Cardiac septum (tissue), 1 donor: ENCODE data around the gene TUBB4B. TPM values are rescaled to one million over a fixed set of nuclear protein-coding genes. Genes with fewer than 3 reads are reported as not detected.
A peak's percentile ranks its signal among the peaks of the same experiment; 100 is the strongest.

Experiments used
- DNase-seq: peaks from one replicate; pipeline ENCODE4 v3.0.0-alpha.2; 2020; ENCODE audit warnings: low spot score
- intact Hi-C: fragments of 100-400 bp; cut with DNase I; formaldehyde crosslinking; loops from one replicate; pipeline ENCODE4 v1.14.0; 2022
- total RNA-seq: library from RNA; stranded (reverse); fragmentation: NEBNext Ultra II Directional; extraction: Animal tissue kit (Norgen Biotek cat#: 25700); gene quantifications from one replicate; pipeline ENCODE4 v1.2.1, GENCODE V29; 2021
- donor health status: DM: no; HTN: no; CAD: no.

Gene TUBB4B
- total RNA-seq, 1 donor from 2014 or later, result 304 TPM

DNA sequence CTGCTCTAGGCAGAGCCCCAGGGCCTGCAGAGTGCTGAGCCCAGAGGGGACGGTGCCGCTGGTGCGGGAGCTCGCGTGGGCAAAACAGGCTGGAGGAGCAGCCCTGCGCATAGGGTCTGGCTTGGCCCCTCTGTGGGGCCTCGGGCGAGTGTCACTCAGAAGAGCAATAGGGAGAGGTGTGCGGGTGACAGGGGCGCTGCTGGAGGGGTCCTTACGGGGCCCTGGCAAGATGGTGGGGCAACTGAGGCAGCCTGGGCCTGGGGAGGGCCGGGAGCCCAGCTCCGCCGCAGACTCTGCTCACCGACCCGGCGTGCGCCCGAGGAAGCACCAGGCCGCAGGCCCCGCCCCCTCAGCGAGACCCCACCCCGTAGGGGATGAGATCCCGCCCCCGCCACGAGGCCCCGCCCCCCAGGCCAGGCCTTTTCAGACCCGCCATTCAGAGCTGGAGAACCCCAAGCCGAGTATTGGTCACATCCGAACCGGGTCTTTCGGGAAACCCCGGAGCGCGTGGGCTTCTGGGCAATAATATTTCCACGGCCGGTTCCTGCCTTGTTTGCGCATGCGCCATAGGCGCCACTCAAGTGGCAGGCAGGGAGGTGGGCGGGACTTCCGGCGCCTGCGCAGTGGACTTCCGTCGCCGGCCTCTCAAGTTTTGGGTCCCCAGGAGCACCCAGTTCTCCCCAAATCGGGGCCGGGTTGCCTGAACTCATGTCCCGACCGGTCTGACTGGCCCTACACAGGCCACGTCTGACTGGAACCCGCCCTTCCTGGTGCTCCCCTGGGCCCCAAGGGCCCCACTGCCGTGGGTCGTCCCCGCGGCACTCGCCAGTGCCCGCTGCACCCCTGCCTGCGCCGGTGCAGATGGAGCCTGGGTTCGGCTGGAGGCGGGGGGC lies 17.8 kb upstream of the TUBB4B start:
- intact Hi-C loops, result loop anchor here (1.0 to 2.0 kb wide), 3 partner anchors 23 to 35 kb away; partner anchors contain the start of genes ANAPC2, NELFB, SSNA1 and TPRN
- peak; percentile 97 for DNase-seq

DNA sequence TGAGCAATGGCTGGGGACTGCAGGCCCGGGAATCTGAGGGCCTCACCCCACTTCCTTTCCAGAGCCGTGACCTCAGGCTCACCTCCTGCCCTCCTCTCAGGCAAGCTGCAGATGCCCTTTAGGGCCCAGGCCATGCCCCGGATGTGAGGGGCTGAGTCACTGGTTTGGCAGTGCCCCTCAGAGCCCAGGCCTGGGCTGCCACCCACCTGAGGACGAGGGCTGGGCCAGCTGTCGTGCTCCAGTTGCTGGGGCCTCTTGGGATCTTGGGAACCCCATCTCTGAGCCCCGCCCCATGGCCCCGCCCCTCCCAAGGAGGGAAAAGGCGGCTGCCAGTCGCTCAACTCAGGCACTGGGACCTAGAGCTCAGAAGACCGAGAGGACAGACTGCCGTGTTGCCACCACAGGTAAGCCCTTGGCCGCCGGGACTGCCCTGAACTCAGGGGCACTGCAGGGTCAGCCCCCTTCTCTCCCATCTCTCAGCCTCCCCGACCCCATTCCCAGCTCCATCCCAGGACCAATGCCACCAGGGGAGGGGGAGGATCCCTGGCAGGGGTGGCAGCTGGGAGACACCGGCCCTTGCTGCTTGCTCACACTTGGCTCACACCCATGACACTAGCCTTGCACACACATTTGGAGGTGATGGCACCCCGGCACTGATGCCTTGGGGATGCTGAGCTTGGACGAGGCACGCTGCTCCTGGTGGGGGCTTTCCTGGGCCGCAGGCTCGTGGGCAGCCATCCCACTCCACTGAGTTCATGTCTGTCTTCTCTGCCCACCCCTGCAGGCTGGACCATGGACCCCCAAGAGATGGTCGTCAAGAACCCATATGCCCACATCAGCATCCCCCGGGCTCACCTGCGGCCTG lies 16.0 kb upstream of the TUBB4B start, which contains the start of gene CYSRT1:
TSS of gene CYSRT1 (plus strand) at position 345 of the 865 bp plus-strand sequence. CDS start at position 793, 448 bp downstream.
- DNase-seq, result peak; percentile 72
- intact Hi-C loops, result loop anchor here (2.0 kb wide), 1 partner anchor 14 kb away; no protein-coding TSS in a partner anchor

DNA sequence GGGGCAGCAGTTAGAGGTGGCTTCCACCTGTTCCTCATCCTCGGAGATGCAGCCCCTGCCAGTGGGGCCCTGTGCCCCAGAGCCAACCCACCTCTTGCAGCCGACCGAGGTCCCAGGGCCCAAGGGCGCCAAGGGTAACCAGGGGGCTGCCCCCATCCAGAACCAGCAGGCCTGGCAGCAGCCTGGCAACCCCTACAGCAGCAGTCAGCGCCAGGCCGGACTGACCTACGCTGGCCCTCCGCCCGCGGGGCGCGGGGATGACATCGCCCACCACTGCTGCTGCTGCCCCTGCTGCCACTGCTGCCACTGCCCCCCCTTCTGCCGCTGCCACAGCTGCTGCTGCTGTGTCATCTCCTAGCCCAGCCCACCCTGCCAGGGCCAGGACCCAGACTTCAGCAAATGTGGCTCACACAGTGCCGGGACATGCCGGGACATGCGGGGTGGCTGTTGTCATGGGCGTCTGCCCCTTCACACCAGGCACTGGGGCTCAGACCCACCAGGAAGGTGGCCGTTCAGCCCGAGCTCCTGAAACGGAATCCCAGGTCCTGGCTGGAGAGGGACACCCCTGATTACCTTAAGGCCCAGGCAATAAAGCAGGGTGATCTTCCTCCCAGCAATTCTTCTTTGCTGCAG lies 15.3 kb upstream of the TUBB4B start:
- intact Hi-C loops, result loop anchor here (2.0 kb wide), 1 partner anchor 13 kb away; no protein-coding TSS in a partner anchor
- DNase-seq, result no peak

DNA sequence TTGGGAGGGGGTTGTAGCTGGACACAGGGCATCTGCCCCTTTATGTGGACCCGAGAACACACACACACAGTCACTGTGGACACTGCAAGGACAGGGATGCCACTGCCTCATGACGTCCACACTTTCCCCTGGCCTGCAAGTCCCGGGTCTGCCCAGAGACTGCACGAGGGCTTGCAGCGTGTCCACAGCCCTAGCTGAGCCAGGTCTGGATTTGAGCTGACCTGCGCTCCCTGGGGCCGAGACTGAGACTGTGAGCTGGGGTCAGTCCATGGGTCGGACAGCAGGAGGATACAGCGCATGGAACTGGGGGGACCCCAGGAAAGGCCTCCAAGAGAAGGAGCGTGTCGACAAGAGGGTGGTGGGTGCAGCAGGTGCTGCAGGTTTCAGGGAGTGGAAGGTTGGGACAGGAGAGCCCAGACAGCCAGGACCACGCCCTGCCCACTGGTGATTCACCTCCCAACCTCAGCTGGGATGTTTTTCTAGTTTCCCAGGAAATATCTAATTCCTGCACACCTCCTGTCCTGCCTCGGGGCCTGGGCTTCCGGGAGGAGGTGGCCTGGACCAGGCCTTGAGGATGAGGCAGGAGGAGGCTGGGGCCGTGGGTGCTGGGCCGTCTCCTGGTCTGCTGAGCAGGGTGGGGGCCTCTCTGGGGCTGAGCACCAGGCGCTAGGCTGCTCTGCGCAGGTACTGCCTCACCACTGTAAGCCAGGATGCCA lies 14.6 kb upstream of the TUBB4B start:
- intact Hi-C loops, result loop anchor here (1.0 kb wide), 1 partner anchor 105 kb away; no protein-coding TSS in a partner anchor
- DNase-seq, result no peak

DNA sequence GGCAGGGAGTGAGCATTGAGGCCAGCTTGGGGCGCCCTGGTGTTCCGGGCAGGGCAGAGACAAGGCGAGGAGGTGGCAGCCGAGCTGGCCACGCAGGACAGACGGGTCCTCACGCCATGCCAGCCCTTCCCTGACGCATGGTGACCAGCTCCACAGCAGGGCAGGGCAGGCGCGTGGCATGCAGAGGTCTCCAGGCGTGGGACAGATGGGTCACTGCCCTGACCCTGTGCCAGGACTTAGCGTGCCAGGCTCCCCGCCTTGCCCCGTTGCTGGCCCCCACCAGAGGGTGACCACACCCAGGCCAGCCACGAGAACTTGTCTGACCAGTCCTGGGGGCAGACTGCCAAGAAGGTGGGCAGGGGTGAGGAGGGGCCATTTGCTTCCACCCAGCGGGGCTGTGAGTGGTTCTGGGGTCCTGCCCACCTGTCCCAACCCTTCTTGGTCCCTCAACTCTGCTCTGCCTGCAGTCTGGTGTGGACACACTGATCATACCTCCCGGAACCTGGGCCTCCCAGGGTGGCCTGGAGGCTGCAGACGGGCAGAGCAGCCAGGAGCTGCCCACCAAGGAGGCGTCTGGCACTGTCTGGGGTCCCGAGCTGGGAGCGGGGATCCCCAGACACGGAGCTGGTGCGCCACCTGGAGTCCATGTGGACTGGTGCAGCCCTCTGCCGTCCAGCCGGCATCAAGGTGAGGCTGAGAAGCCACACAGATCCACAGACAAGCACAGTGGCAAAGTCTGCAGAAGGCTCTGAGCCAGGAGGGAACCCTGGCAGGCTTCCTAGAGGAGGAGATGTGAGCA lies 13.8 kb upstream of the TUBB4B start, which contains the start of gene RNF224:
TSS of gene RNF224 (plus strand) at position 449 of the 799 bp plus-strand sequence. CDS start 834 bp downstream, outside the sequence.
- peak; percentile 90 for DNase-seq
- intact Hi-C loops, result loop anchor here (1.0 kb wide), 1 partner anchor 106 kb away; no protein-coding TSS in a partner anchor

DNA sequence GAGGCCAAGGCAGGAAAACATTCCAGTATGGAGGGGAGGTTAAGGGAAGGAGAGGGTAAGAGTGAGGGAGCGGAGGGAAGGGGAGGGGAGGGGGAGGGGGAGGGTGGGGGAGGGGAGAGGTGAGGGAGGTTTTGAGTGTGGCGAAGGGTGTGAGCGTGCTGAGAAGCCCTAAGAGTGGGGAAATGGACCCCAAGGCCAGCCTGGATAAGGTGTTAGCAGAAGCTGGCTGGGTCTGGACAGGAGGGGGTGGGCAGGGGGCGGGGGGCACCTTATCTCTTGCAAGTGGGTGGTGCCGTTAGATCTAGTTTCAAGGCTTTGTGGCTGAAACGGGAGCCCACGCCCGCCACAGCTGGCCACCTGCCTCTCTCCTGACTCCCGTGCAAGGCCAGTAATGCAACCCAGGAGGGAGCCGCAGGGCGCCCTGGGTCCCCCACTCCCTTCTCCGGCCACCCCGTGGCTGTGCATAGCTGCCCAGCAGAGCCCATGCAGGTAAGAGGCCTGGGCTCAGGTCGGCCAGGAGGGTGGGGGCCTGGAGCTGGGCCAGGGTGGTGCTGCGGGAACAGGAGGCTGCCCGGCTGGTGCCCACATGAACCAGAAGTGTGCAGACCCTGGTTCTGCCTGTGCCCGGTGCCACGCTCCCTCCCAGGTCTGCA lies 13.1 kb upstream of the TUBB4B start:
- intact Hi-C loops, result loop anchor here (1.0 kb wide), 1 partner anchor 107 kb away; no protein-coding TSS in a partner anchor
- DNase-seq, result no peak

DNA sequence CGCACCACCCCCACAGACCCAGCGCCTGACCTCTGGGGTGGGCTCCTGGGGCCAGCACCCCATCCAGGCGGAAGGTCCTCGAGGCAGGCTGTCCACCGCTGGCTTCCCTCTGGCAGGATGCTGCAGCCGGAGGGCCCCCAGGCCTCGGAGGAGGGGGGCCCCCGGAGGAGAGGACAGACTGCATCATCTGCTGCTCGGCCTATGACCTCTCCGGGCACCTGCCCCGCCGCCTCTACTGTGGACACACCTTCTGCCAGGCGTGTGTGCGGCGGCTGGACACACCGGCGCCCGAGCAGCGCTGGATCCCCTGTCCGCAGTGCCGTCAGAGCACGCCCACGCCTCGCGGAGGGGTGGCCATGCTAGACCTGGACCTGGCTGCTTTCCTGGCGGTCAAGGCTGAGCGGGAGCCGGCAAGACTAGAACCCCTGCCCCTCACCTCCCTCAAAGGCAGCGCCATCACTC lies 12.6 kb upstream of the TUBB4B start:
- DNase-seq, result no peak
- intact Hi-C loops, result no loop called here

DNA sequence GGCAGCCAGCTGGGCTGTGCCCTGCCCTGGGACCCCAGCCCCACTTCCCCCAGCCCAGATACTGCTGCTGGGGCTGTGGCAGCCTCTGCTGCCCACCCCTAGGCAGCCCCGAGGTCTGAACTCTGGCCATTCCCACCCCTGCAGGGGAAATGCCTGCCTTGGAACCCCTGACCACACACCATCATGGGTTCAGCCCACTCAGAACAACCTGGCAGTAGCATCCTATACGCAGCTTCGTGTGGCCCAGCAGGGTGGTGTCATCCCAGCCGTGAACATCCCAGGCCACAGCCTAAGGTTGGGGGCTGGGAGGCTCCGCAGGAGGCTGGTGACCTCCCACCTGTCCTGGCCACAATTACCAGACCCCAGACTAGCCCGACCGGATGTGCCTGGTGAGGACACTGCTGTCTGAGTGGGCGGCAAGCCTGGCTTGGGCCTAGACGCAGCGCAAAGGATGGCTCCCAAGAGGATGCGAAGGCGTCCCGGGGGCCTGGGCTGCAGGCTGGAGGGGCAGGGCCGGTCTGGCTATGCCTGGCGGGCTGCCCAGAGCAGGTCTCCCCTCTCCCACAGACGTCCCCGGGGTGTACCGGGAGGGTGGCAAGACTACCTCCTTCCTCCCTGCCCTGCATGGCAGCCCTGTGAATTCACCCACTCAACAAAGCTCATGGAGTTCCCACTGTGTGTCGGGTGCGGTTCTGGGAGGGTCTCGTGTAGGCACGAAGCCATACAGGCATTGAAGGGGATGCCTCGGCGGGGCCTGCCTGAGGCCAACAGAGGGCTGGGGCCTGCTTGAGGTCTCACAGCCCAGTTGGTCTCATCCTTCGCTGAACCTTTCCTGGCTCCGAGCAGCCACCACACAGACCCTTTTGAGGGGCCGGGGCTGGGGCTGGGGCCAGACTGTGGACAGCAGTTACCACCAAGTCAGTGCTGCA lies 11.9 kb upstream of the TUBB4B start:
- DNase-seq, result peak; percentile 71
- intact Hi-C loops, result no loop called here

DNA sequence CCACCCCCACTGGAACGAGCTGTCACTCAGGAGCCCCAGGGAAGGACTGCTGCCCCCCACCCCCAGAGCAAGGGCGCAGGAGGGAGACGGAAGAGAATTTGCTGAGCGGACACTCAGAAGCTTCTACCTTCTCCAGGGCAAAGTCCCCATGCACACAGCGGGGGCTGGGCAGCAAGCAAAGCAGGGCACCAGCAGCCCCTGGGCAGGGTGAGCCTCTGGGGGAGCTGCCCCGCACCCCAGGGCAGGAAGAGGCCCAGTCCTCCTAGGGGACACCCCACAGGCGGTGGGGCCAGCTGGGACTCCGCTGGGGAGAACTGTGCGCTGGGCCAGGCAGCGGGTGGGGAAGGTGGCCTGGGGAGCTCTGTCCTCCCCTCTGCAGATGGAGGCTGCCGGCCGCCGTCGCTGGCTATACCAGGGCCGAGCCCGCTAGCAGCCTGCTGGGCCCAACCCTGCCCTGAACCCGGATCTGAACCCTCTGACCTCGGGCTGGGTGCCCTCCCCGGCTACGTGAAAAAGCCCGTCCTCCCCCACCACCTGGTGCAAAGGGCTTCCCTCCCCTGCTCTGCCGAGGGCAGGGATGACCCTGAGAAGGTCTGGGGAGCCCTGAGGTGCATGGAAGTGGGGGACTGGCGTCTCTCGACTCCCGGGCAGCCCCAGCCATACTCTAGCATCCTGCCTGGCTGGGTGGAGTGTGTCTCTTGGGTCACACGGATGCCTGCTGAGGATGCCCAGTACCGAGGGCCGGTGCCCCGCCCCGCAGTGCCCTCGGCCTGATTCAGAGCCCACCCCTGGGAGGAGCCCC lies 11.0 kb upstream of the TUBB4B start:
- no peak for DNase-seq
- intact Hi-C loops, result no loop called here

DNA sequence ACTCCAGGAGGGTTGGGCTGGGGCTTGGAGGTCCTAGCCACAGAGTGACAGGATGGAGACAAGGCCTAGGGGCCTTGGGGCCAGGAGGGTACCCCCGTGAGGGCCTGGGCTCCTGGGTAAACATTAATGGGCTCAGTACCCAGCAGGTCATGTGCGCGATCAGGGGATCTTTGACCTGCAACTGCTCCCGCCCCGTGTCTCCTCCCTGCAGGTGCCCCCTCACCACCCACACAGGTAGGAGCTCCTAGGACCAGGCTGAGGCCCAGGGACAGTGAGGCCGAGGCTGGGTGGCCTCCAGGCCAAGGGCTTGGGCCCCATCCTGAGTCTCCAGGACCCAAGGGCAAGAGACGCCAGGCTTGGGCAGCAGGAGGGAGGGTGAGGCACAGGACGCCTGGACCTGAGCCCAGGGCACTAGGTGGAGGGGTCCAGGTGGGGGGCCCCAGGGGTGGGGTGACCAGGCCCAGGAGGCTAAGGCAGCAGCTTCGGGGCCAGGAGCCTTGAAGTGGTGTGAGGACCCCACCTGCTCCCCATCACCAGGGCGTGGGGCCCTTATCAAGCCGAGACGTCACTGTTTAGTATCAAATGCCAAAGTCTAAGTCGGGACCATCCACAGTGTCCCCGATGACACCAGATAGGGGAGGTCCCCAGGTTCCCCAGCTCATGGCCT lies 10.2 kb upstream of the TUBB4B start, which contains the start of gene SLC34A3:
TSS of gene SLC34A3 (plus strand) at position 197 of the 667 bp plus-strand sequence. CDS start 802 bp downstream, outside the sequence.
- DNase-seq, result no peak
- intact Hi-C loops, result no loop called here

DNA sequence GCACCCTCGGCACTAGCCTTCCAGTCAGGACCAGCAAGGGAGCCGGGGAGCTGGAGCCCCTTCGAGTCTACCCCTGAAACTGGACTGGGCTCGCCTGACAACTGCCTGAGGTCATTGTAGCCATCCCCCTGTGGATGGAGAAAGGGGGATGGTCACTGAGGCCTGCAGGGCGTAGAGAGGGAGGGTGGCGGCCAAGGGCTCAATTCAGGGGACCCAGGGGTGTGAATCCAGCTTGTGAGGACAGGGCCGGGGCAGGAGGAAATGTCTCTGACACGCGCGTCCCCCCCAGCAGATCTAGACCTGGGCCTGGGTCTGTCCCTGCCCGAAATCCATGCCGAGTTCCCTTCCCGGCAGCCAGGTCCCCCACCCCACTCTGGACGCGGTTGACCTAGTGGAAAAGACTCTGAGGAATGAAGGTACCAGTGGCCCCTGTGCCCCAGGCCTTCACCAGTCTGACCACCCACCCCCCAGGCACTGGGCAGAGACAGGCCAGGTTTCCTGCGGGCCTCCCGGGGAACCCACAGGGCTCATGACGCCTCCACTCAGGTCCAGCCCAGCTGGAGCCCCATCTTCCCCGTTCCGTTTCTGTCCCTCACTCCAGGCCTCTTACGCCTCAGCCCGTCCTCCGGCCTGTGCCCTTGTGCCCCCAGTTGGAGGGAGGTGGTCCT lies 9.6 kb upstream of the TUBB4B start:
- intact Hi-C loops, result no loop called here
- no peak for DNase-seq

DNA sequence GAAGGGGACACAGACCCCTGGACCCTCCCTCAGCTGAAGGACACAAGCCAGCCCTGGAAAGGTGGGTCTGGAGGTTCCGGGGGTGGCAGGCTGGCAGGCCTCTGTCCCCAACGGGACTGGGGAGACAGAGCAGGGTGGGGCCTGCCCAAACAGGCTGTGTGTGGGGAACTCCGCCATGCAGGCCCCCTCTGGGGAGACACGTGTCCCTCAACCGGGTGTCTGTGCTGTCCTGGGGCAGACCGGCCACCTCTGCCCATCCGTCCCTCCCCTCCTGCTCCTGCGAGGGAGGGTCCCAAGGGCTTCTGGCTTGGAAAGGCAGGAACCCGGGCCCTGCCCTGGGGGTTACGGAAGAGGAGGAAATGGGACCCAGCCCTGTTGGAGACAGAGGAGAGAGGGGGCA lies 9.0 kb upstream of the TUBB4B start:
- no peak for DNase-seq
- intact Hi-C loops, result no loop called here

DNA sequence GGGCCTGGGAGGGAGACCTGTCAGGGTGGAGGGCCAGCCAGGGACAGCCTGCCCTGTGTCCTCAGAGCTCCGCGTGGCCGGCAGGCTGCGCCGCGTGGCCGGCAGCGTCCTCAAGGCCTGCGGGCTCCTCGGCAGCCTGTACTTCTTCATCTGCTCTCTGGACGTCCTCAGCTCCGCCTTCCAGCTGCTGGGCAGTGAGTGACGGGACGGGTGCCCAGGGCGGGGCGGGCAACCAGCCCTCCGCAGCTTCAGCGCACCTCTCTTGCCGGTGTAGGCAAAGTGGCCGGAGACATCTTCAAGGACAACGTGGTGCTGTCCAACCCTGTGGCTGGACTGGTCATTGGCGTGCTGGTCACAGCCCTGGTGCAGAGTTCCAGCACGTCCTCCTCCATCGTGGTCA lies 8.6 kb upstream of the TUBB4B start:
- DNase-seq, result no peak
- intact Hi-C loops, result no loop called here
